HG03159 (cell line): Measurements from ENCODE around the gene HLCS.

Experiments used
- ATAC-seq: cut with Tn5 transposase; IDR thresholded peaks from one replicate; pipeline ENCODE4 v1.9.1; 2021; ENCODE audit warnings: mild to moderate bottlenecking, moderate library complexity; ENCODE audit not compliant: unreplicated experiment

Gene HLCS

GRCh38 chr21:36706951-36707762 is 259.3 kb downstream of the HLCS start:
- ATAC-seq = no peak

- ATAC-seq = no peak
These were observed 260.0 kb downstream of the HLCS start for GRCh38 chr21:36706482-36706852.

- no peak for ATAC-seq
These were observed 260.6 kb downstream of the HLCS start for GRCh38 chr21:36705679-36706481.

GRCh38 chr21:36704958-36705678 is 261.4 kb downstream of the HLCS start:
- no peak for ATAC-seq

- no peak for ATAC-seq
These were observed 262.1 kb downstream of the HLCS start for GRCh38 chr21:36704281-36704957.

- no peak for ATAC-seq
These were observed 262.7 kb downstream of the HLCS start for GRCh38 chr21:36703626-36704280.

GRCh38 chr21:36703123-36703522 is 263.3 kb downstream of the HLCS start:
- ATAC-seq = no peak

- ATAC-seq = no peak
These were observed 263.9 kb downstream of the HLCS start for GRCh38 chr21:36702622-36702968.

- ATAC-seq = no peak
These were observed 264.5 kb downstream of the HLCS start for GRCh38 chr21:36701756-36702621.

- no peak for ATAC-seq
These were observed 265.3 kb downstream of the HLCS start for GRCh38 chr21:36700971-36701755.
